ENCODE data around the gene PDCD4. TPM values are rescaled to one million over a fixed set of nuclear protein-coding genes. Genes with fewer than 3 reads are reported as not detected.

The PDCD4 gene
- total and polyA plus RNA-seq, 10 of the 15 experiments (the other 5 are each of a cell fraction or from before 2014, with no cell fraction given): 101 to 372 (median 171) TPM

GRCh38 chr10:110918643-110919348 is 47.1 kb downstream of the PDCD4 start, which contains the start of gene BBIP1 (continued):
- TF ChIP-seq MYB (IDR thresholded peaks at IDR 0.05; ENCODE audit: borderline replicate concordance, low read depth, low read length) (peak; percentile 64; the same call in 1 of the 2 replicates), CEBPZ (IDR thresholded peaks at IDR 0.05; ENCODE audit: low read depth, low read length) (no peak), ZNF24 (IDR thresholded peaks at IDR 0.05) (no peak), NFYA (IDR thresholded peaks at IDR 0.05; ENCODE audit: borderline replicate concordance, low read depth, low read length) (no peak), ZSCAN29 (IDR thresholded peaks at IDR 0.05) (no peak), EP300 (IDR thresholded peaks at IDR 0.05; ENCODE audit: borderline replicate concordance in 1 of 2, control insufficient read depth in 1 of 2, low read depth in 2 of 2, low read length in 2 of 2) (no peak; a peak in 1 of 4 replicates), CREB1 (IDR thresholded peaks at IDR 0.05; ENCODE audit: low read depth) (peak; percentile 84), BCL11A (IDR thresholded peaks at IDR 0.05; ENCODE audit: low read depth, low read length) (no peak), ASH2L (IDR thresholded peaks at IDR 0.05; ENCODE audit: borderline replicate concordance, low read depth) (peak; percentile 85; the same call in 1 of the 2 replicates), CBX5 (IDR thresholded peaks at IDR 0.05; ENCODE audit: low read depth) (no peak), CREM (IDR thresholded peaks at IDR 0.05; ENCODE audit: low read depth) (peak; percentile 85), NRF1 (conservative IDR thresholded peaks at IDR 0.05; ENCODE audit: low read depth, low read length) (no peak), KAT2A (conservative IDR thresholded peaks at IDR 0.05; ENCODE audit: control insufficient read depth, low read depth, low read length) (no peak), RAD21 (IDR thresholded peaks at IDR 0.05; ENCODE audit: insufficient read depth, low read depth, low read length) (no peak)
- TF ChIP-seq, protein P1, sequence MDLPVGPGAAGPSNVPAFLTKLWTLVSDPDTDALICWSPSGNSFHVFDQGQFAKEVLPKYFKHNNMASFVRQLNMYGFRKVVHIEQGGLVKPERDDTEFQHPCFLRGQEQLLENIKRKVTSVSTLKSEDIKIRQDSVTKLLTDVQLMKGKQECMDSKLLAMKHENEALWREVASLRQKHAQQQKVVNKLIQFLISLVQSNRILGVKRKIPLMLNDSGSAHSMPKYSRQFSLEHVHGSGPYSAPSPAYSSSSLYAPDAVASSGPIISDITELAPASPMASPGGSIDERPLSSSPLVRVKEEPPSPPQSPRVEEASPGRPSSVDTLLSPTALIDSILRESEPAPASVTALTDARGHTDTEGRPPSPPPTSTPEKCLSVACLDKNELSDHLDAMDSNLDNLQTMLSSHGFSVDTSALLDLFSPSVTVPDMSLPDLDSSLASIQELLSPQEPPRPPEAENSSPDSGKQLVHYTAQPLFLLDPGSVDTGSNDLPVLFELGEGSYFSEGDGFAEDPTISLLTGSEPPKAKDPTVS (IDR thresholded peaks at IDR 0.05; ENCODE audit: low read depth, low read length): no peak
- TF ChIP-seq, protein P2, sequence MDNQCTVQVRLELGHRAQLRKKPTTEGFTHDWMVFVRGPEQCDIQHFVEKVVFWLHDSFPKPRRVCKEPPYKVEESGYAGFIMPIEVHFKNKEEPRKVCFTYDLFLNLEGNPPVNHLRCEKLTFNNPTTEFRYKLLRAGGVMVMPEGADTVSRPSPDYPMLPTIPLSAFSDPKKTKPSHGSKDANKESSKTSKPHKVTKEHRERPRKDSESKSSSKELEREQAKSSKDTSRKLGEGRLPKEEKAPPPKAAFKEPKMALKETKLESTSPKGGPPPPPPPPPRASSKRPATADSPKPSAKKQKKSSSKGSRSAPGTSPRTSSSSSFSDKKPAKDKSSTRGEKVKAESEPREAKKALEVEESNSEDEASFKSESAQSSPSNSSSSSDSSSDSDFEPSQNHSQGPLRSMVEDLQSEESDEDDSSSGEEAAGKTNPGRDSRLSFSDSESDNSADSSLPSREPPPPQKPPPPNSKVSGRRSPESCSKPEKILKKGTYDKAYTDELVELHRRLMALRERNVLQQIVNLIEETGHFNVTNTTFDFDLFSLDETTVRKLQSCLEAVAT (IDR thresholded peaks at IDR 0.05): peak; percentile 84
- TF ChIP-seq, protein P3, sequence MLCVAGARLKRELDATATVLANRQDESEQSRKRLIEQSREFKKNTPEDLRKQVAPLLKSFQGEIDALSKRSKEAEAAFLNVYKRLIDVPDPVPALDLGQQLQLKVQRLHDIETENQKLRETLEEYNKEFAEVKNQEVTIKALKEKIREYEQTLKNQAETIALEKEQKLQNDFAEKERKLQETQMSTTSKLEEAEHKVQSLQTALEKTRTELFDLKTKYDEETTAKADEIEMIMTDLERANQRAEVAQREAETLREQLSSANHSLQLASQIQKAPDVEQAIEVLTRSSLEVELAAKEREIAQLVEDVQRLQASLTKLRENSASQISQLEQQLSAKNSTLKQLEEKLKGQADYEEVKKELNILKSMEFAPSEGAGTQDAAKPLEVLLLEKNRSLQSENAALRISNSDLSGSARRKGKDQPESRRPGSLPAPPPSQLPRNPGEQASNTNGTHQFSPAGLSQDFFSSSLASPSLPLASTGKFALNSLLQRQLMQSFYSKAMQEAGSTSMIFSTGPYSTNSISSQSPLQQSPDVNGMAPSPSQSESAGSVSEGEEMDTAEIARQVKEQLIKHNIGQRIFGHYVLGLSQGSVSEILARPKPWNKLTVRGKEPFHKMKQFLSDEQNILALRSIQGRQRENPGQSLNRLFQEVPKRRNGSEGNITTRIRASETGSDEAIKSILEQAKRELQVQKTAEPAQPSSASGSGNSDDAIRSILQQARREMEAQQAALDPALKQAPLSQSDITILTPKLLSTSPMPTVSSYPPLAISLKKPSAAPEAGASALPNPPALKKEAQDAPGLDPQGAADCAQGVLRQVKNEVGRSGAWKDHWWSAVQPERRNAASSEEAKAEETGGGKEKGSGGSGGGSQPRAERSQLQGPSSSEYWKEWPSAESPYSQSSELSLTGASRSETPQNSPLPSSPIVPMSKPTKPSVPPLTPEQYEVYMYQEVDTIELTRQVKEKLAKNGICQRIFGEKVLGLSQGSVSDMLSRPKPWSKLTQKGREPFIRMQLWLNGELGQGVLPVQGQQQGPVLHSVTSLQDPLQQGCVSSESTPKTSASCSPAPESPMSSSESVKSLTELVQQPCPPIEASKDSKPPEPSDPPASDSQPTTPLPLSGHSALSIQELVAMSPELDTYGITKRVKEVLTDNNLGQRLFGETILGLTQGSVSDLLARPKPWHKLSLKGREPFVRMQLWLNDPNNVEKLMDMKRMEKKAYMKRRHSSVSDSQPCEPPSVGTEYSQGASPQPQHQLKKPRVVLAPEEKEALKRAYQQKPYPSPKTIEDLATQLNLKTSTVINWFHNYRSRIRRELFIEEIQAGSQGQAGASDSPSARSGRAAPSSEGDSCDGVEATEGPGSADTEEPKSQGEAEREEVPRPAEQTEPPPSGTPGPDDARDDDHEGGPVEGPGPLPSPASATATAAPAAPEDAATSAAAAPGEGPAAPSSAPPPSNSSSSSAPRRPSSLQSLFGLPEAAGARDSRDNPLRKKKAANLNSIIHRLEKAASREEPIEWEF (IDR thresholded peaks at IDR 0.05; ENCODE audit: insufficient replicate concordance, low read depth, low read length): no peak

Data from GM12878 (cell line).